Heart left ventricle (tissue), 16 donors: Measurements from ENCODE around the gene DIS3L2. TPM values are rescaled to one million over a fixed set of nuclear protein-coding genes. Genes with fewer than 3 reads are reported as not detected.
A peak's percentile ranks its signal among the peaks of the same experiment; 100 is the strongest.

ENCODE experiments used
- ATAC-seq, 4 donors: fragments of 200-7000 bp; cut with Tn5 transposase; one replicate each; pipeline ENCODE4 v1.9.1; 2020 to 2022; ENCODE audit warnings: moderate library complexity in 4 of 4, mild to moderate bottlenecking in 3 of 4, moderate number of reproducible peaks in 1 of 4
- DNase-seq, 5 donors: peaks; one replicate each; pipeline ENCODE4 v3.0.0-alpha.2; 2020
- H3K27ac ChIP-seq, 12 donors: fragments of 200-600 bp; sonication (generic) in 4 of 12; one replicate each; pipeline versions ENCODE4 v1.5.0 to v1.8.0; 2016 to 2022; ENCODE audit warnings: mild to moderate bottlenecking in 2 of 12
- H3K27me3 ChIP-seq, 9 donors: fragments of 200-600 bp; sonication (generic) in 2 of 9; one replicate each; pipeline versions ENCODE4 v1.5.1 to v1.8.0; 2016 to 2022; ENCODE audit warnings: mild to moderate bottlenecking in 3 of 9
- H3K36me3 ChIP-seq, 9 donors: fragments of 200-600 bp; sonication (generic) in 2 of 9; one replicate each; pipeline versions ENCODE4 v1.5.0 to v1.8.0; 2018 to 2022; ENCODE audit warnings: mild to moderate bottlenecking in 2 of 9
- H3K4me1 ChIP-seq, 12 donors: fragments of 200-600 bp; sonication (generic) in 4 of 12; one replicate each; pipeline versions ENCODE4 v1.5.0 to v1.8.0; 2016 to 2022; ENCODE audit warnings: mild to moderate bottlenecking in 3 of 12
- H3K4me3 ChIP-seq, 12 donors: fragments of 200-600 bp; sonication (generic) in 4 of 12; one replicate each; pipeline versions ENCODE4 v1.5.0 to v1.8.0; 2017 to 2022; ENCODE audit warnings: mild to moderate bottlenecking in 9 of 12, moderate library complexity in 4 of 12
- H3K9me3 ChIP-seq, 12 donors: fragments of 200-600 bp; sonication (generic) in 4 of 12; one replicate each; pipeline versions ENCODE4 v1.5.0 to v1.8.0; 2016 to 2022; ENCODE audit warnings: mild to moderate bottlenecking in 1 of 12
- POLR2A ChIP-seq, 2 donors: fragments of 450-650 bp; IDR thresholded peaks; one replicate each; pipeline ENCODE4 v1.6.1; 2017; ENCODE audit warnings: antibody characterized with exemption in 2 of 2, mild to moderate bottlenecking in 2 of 2, moderate library complexity in 2 of 2
- WGBS, 4 donors: extraction: QIAGEN DNeasy Blood & Tissue Kit in 2 of 4; methylation state at CpG; one replicate each; pipeline versions ENCODE4 v1.1.5 to v1.1.7; 2013 to 2018; 5-methylcytosine and 5-hydroxymethylcytosine counted together
- intact Hi-C, 10 donors: fragments of 100-400 bp; cut with DNase I; formaldehyde crosslinking; loops; one replicate each; pipeline versions ENCODE4 v1.11.1 to v1.14.2; 2022
- polyA plus RNA-seq, 2 donors: library from polyadenylated mRNA; stranded (reverse); fragments of 200-250 nt; gene quantifications; one replicate each; pipeline ENCODE4 v1.2.3, GENCODE V29; 2013
- total RNA-seq, 9 donors: library from RNA; depleted of rRNA in 2 of 9; stranded (reverse); fragments of >200 nt in 2 of 9; fragmentation: NEBNext Ultra II Directional in 3 of 9; extraction: Animal tissue kit (Norgen Biotek cat#: 25700) in 3 of 9; gene quantifications; one replicate each; pipeline versions ENCODE4 v1.1.0 to v1.2.4, GENCODE V29; 2016 to 2023
- TF ChIP-seq, protein P1 (sequence below), 12 donors: fragments of 200-600 bp; sonication (generic) in 4 of 12; IDR thresholded peaks; one replicate each; pipeline versions ENCODE4 v1.5.0 to v1.8.0; 2018 to 2022; ENCODE audit warnings: antibody characterized with exemption in 12 of 12, mild to moderate bottlenecking in 5 of 12
- donor health status: ischemic (EF 13 %, LVEDD 7.1; RV severe dilation, severe dysfunction).
- donor health status: healthy with polysubstance abuse.
- donor health status: DM: no; HTN: yes; CAD: no.
- donor health status: DM: no; HTN: no; CAD: no.
- donor health status: ischemic (EF 25% LVEDD 6.9; RV normal size, moderate dysfunction).
- donor health status: ischemic (EF 25% LVEDD 5.7; RV mildly dilated, moderate dysfunction).
- donor health status: healthy.
- donor health status: DM: yes; HTN: yes; CAD: no.
- donor health status: ischemic (EF 35%, LVEDD 5.7; RV mildly dilated, moderate dysfunction).
- donor health status: nonischemic (EF 11% LVEDD 7.7; RV severe dilation, severe dysfunction).
- donor health status: DM: yes; HTN: yes; CAD: no.
- donor health status: PGD.
- donor health status: ischemic (EF 29% LVEDD 5.4; RV normal size, mild dysfunction).
- donor health status: nonischemic (EF 23%, LVEDD 6.1; RV moderate dilation, normal function).

Gene DIS3L2
- total and polyA plus RNA-seq, 11 donors: 12.4 to 27.3 (median 21.8) TPM

DNA sequence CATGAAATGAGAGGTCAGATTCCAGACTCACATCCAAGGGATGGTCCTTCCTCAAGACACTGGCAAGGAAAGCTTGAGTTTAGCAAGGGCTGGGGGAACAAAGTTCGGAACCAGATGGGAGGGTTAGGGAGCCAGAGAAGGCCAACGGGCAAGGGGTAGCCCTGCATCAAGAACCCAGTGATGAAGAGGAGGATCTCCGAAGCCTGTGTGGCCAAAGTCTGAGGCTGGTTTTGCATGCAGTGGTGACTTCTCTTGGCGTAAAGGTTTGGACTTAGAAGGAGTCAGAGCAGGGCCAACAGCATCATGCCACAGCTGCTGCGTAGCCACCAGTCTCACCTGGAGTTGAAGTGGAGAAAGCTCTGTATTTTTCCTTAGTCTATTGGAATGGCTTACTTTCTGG, 293.5 kb downstream of the DIS3L2 start:
- ATAC-seq (no peak), DNase-seq (no peak)
- peaks cover 0 to 12% (median 0%) of the 10 kb centered on the region in 12 donors for H3K4me1 ChIP-seq
- no peaks in the 10 kb centered on the region for H3K27me3 ChIP-seq
- peaks cover 0 to 25% (median 5%) of the 10 kb centered on the region in 9 donors for H3K36me3 ChIP-seq
- 98 to 99% (median 98%) methylated on average over 5 of the region's 5 CpGs for WGBS, 4 donors
- intact Hi-C loops: no loop called here
- H3K27ac ChIP-seq: no peak overlapping the region
- TF ChIP-seq, protein P1, sequence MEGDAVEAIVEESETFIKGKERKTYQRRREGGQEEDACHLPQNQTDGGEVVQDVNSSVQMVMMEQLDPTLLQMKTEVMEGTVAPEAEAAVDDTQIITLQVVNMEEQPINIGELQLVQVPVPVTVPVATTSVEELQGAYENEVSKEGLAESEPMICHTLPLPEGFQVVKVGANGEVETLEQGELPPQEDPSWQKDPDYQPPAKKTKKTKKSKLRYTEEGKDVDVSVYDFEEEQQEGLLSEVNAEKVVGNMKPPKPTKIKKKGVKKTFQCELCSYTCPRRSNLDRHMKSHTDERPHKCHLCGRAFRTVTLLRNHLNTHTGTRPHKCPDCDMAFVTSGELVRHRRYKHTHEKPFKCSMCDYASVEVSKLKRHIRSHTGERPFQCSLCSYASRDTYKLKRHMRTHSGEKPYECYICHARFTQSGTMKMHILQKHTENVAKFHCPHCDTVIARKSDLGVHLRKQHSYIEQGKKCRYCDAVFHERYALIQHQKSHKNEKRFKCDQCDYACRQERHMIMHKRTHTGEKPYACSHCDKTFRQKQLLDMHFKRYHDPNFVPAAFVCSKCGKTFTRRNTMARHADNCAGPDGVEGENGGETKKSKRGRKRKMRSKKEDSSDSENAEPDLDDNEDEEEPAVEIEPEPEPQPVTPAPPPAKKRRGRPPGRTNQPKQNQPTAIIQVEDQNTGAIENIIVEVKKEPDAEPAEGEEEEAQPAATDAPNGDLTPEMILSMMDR (IDR thresholded peaks at IDR 0.05): no peak
- no peak for TF ChIP-seq POLR2A (IDR thresholded peaks at IDR 0.05)
- no peaks in the 10 kb centered on the region for H3K9me3 ChIP-seq
- H3K4me3 ChIP-seq: no peak overlapping the region

DNA sequence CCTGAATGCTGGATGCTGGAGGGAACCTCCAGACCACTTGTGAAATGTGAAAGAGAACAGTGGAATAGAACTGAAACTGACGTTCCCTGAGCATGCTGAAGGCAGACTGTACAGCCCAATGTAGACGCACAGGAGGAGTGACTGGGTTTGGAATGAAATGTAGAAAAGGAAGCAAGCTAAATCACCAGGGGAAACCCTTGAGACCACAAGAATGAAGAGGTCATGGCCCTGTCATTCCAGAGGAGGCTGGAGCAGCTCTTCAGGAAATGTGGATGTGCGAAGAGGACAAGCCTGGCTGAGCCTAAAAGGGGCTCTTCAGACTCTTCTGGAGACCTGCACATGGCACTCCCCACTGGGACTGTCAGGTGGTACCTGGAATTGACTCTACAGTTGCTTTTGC, 298.6 kb downstream of the DIS3L2 start:
- 43 to 54% (median 46%) methylated on average over 3 of the region's 3 CpGs for WGBS, 4 donors
- H3K9me3 ChIP-seq: no peaks in the 10 kb centered on the region
- DNase-seq (peak in 2 of 5 donors; percentile 25 to 34), ATAC-seq (peak; percentile 54 to 68 (median 64))
- no peaks in the 10 kb centered on the region for H3K27me3 ChIP-seq
- no peak overlapping the region for H3K27ac ChIP-seq
- intact Hi-C loops: no loop called here
- no peak for TF ChIP-seq POLR2A (IDR thresholded peaks at IDR 0.05)
- TF ChIP-seq, protein P1 (IDR thresholded peaks at IDR 0.05): no peak
- H3K4me1 ChIP-seq: peaks cover 0 to 19% (median 3%) of the 10 kb centered on the region in 12 donors
- peaks cover 0 to 30% (median 21%) of the 10 kb centered on the region in 9 donors for H3K36me3 ChIP-seq
- H3K4me3 ChIP-seq: peak overlapping the region in 1 of 12 donors; percentile 5

DNA sequence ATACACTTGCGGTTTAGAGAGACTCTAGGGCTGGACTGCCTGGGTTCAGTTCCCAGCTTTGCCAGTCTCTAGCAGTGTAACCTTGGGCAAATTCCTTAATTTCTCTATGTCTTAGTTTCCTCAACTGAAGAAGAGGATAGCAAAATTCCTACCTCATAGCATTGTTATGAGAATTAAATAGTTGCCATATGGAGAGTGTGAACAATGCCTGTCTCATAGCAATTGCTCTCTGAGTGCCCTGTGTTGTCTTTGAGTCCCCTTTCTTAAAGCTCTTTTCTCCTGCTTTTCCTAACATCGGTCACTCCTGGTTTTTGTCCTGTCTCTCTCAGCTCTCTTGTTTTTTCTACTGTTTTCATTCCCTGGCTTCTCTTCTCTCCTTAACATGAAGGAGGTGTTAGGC, 300.3 kb downstream of the DIS3L2 start:
- 98 to 99% (median 98%) methylated on average over 2 of the region's 2 CpGs for WGBS, 4 donors
- ATAC-seq (no peak), DNase-seq (no peak)
- H3K9me3 ChIP-seq: no peaks in the 10 kb centered on the region
- H3K4me3 ChIP-seq: no peak overlapping the region
- intact Hi-C loops: no loop called here
- no peak overlapping the region for H3K27ac ChIP-seq
- no peak for TF ChIP-seq POLR2A (IDR thresholded peaks at IDR 0.05)
- TF ChIP-seq, protein P1 (IDR thresholded peaks at IDR 0.05): no peak
- H3K27me3 ChIP-seq: no peaks in the 10 kb centered on the region
- H3K36me3 ChIP-seq: peaks cover 0 to 37% (median 25%) of the 10 kb centered on the region in 9 donors
- peaks cover 0 to 19% (median 3%) of the 10 kb centered on the region in 12 donors for H3K4me1 ChIP-seq

DNA sequence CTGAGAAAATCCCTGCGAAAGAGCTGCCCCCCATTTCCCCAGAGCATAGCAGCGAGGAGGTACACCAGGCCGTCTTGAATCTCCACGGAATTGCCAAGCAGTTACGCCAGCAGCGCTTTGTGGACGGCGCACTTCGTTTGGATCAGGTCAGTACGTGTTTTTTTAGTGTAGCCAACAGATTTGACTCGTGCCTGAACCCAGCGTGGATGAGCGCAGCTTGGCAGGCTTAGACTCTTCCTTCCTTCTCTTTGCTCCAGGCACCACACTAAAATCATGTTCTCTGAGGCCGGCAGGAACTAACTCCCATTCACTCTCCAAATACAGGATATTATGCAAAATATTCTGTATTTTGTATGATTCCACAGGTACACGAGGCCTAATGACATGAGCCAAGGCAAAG, 301.8 kb downstream of the DIS3L2 start:
- H3K27me3 ChIP-seq: no peaks in the 10 kb centered on the region
- DNase-seq: no peak
- H3K36me3 ChIP-seq: peaks cover 0 to 37% (median 25%) of the 10 kb centered on the region in 9 donors
- no peak overlapping the region for H3K27ac ChIP-seq
- TF ChIP-seq POLR2A (IDR thresholded peaks at IDR 0.05): no peak
- no peak for ATAC-seq
- H3K4me1 ChIP-seq: peaks cover 0 to 19% (median 3%) of the 10 kb centered on the region in 12 donors
- H3K4me3 ChIP-seq: no peak overlapping the region
- H3K9me3 ChIP-seq: no peaks in the 10 kb centered on the region
- WGBS, 4 donors: 80 to 94% (median 82%) methylated on average over 15 of the region's 15 CpGs
- intact Hi-C loops: no loop called here

DNA sequence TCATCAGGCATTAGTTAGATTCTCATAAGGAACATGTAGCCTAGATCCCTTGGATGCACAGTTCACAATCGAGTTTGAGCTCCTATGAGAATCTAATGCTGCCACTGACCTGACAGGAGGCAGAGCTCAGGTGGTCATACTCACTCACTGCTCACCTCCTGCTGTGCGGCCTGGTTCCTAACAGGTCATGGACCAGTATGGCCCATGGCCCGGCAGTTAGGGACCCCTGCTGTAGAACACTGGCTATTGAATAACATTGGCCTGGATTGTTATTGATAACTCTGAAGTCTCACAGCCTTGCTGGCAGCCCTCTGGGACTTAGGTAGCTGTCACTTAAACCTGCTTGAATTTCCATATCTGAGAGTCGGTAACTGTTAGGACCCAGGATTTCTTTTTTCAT, 302.6 kb downstream of the DIS3L2 start:
- no peak for TF ChIP-seq POLR2A (IDR thresholded peaks at IDR 0.05)
- TF ChIP-seq, protein P1 (IDR thresholded peaks at IDR 0.05): no peak
- Histone ChIP-seq H3K4me1 (peaks cover 0 to 17% (median 3%) of the 10 kb centered on the region in 12 donors), H3K4me3 (no peak overlapping the region), H3K27me3 (no peaks in the 10 kb centered on the region), H3K36me3 (peaks cover 0 to 37% (median 25%) of the 10 kb centered on the region in 9 donors), H3K9me3 (no peaks in the 10 kb centered on the region), H3K27ac (no peak overlapping the region)
- intact Hi-C loops: no loop called here
- no peak for ATAC-seq
- DNase-seq: no peak
- WGBS, 4 donors: 94 to 98% (median 97%) methylated on average over 4 of the region's 4 CpGs
